OCI-LY7 (cell line): Measurements from ENCODE around the gene MCCC1.

Source experiments
- EZH2phosphoT487 ChIP-seq: fragments of 200-600 bp; sonication (generic); IDR thresholded peaks from 2 replicates; pipeline ENCODE4 v1.6.1; 2018; ENCODE audit warnings: low read depth, borderline replicate concordance, mild to moderate bottlenecking, mixed run types, antibody characterized with exemption, low read length, moderate library complexity, mixed read lengths
- TF ChIP-seq, protein P1 (sequence below): fragments of 200-600 bp; sonication (generic); conservative IDR thresholded peaks from 2 replicates; pipeline ENCODE4 v1.5.1; 2014; ENCODE audit warnings: mild to moderate bottlenecking, antibody characterized with exemption, low read length, moderate library complexity, mixed read lengths

DNA sequence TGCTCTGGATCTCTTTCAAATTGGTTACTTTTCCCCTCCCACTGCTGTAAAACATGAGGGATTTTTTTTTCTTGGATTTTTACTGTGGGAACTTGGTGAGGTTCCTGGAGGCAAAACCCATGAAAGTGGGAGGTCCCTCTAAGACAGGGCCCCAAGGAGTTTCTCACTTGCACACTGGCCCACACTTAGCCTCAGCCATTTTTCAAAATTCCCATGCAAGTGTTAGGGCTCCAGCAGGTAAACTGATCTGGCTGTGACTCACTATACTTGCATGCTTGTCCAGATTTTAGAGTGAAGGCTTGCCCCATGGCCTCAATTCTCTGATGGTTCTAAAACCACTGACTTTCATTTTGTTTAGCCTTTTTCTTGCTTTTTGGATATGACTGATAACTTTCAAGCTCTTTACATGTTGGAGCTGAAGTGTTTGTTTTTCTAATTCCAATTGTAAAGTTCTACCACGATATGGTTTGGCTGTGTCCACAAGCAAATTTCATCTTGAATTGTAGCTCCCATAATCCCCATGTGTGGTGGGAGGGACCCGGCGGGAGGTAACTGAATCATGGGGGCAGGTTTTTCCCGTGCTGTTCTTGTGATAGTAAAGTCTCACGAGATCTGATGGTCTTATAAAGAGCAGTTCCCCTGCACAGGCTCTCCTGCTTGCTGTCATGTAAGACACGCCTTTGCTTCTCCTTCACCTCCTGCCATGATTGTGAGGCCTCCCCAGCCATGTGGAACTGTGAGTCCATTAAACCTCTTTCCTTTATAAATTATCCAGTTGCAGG, 37.7 kb downstream of the MCCC1 start:
- TF ChIP-seq, protein P1, sequence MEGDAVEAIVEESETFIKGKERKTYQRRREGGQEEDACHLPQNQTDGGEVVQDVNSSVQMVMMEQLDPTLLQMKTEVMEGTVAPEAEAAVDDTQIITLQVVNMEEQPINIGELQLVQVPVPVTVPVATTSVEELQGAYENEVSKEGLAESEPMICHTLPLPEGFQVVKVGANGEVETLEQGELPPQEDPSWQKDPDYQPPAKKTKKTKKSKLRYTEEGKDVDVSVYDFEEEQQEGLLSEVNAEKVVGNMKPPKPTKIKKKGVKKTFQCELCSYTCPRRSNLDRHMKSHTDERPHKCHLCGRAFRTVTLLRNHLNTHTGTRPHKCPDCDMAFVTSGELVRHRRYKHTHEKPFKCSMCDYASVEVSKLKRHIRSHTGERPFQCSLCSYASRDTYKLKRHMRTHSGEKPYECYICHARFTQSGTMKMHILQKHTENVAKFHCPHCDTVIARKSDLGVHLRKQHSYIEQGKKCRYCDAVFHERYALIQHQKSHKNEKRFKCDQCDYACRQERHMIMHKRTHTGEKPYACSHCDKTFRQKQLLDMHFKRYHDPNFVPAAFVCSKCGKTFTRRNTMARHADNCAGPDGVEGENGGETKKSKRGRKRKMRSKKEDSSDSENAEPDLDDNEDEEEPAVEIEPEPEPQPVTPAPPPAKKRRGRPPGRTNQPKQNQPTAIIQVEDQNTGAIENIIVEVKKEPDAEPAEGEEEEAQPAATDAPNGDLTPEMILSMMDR = no peak
- TF ChIP-seq EZH2phosphoT487 = no peak
